PC-3 (cell line): ENCODE data around the gene SPACA5. TPM values are rescaled to one million over a fixed set of nuclear protein-coding genes. Genes with fewer than 3 reads are reported as not detected.

Experiments
- ATAC-seq: fragments of 200-7000 bp; cut with Tn5 transposase; 2 replicates; pipeline ENCODE4 v1.9.1; 2020; ENCODE audit warnings: mild to moderate bottlenecking, moderate library complexity
- BruUV-seq: library from RNA; stranded (reverse); fragments of 400-500 nt; replicated peaks from 2 replicates; lab custom pipeline; 2021; lab: Mats Ljungman, UMichigan
- CTCF ChIA-PET: fragments of 300-600 bp; sonication (Branson Sonifier 250); formaldehyde crosslinking; loops from one replicate; lab custom pipeline; 2022; ENCODE audit warnings: antibody characterized with exemption; lab: Charles Lee
- POLR2A ChIA-PET: fragments of 300-600 bp; sonication (Branson Sonifier 250); formaldehyde crosslinking; loops from one replicate; lab custom pipeline; 2022; ENCODE audit warnings: antibody characterized with exemption; ENCODE audit not compliant: unreplicated experiment; lab: Charles Lee
- DNase-seq: peaks from one replicate; pipeline ENCODE4 v3.0.0-alpha.2; 2015
- H2AFZ ChIP-seq: fragments of 300-600 bp; sonication (generic); 2 replicates; pipeline ENCODE4 v1.6.0; 2016; ENCODE audit warnings: antibody characterized with exemption, low read length
- H3F3A ChIP-seq: fragments of 300-600 bp; sonication (generic); one replicate; pipeline ENCODE4 v1.6.0; 2017; ENCODE audit warnings: antibody characterized with exemption, low read length, control low read depth, mild to moderate bottlenecking; ENCODE audit not compliant: unreplicated experiment
- H3K27ac ChIP-seq: fragments of 300-600 bp; sonication (generic); 2 replicates; pipeline ENCODE4 v1.5.1; 2016; ENCODE audit warnings: mild to moderate bottlenecking, low read length
- H3K27me3 ChIP-seq: fragments of 300-600 bp; sonication (generic); 2 replicates; pipeline ENCODE4 v1.6.1; 2016; ENCODE audit warnings: low read length, mixed read lengths
- H3K36me3 ChIP-seq: fragments of 300-600 bp; sonication (generic); 2 replicates; pipeline ENCODE4 v1.6.1; 2016; ENCODE audit warnings: low read depth, mixed run types, low read length, mixed read lengths
- H3K4me1 ChIP-seq: fragments of 300-600 bp; sonication (generic); 2 replicates; pipeline ENCODE4 v1.5.1; 2016; ENCODE audit warnings: low read length; ENCODE audit not compliant: insufficient read depth
- H3K4me2 ChIP-seq: fragments of 300-600 bp; sonication (generic); 2 replicates; pipeline ENCODE4 v1.6.0; 2016; ENCODE audit warnings: low read length
- H3K4me3 ChIP-seq: fragments of 300-600 bp; sonication (generic); 2 replicates; pipeline ENCODE4 v1.5.1; 2016; ENCODE audit warnings: mild to moderate bottlenecking, low read length, mixed read lengths
- H3K79me2 ChIP-seq: fragments of 300-600 bp; sonication (generic); 2 replicates; pipeline ENCODE4 v1.6.1; 2017; ENCODE audit warnings: low read length, mixed read lengths
- H3K9ac ChIP-seq: fragments of 300-600 bp; sonication (generic); 2 replicates; pipeline ENCODE4 v1.6.0; 2016; ENCODE audit warnings: mild to moderate bottlenecking, low read length
- H3K9me2 ChIP-seq: fragments of 300-600 bp; sonication (generic); replicated peaks from 2 replicates; pipeline ENCODE4 v1.6.1; 2016; ENCODE audit warnings: mixed run types, low read length, mixed read lengths
- H3K9me3 ChIP-seq: fragments of 300-600 bp; sonication (generic); 2 replicates; pipeline ENCODE4 v1.6.1; 2016; ENCODE audit warnings: low read length, mixed read lengths
- H4K20me1 ChIP-seq: fragments of 300-600 bp; sonication (generic); 2 replicates; pipeline ENCODE4 v1.6.1; 2016; ENCODE audit warnings: low read length, mixed read lengths
- EZH2 ChIP-seq: fragments of 300-600 bp; sonication (generic); IDR thresholded peaks from one replicate; pipeline ENCODE4 v1.6.1; 2017; ENCODE audit warnings: antibody characterized with exemption, mild to moderate bottlenecking, low read length; ENCODE audit not compliant: unreplicated experiment
- EZH2phosphoT487 ChIP-seq: fragments of 300-600 bp; sonication (generic); IDR thresholded peaks from 2 replicates; pipeline ENCODE4 v1.6.1; 2018; ENCODE audit warnings: mild to moderate bottlenecking, antibody characterized with exemption, low read length, borderline replicate concordance
- intact Hi-C: fragments of 100-400 bp; cut with micrococcal nuclease; formaldehyde crosslinking; loops from 2 replicates; pipeline ENCODE4 v1.9.0; 2023
- total RNA-seq: library from RNA; depleted of rRNA; stranded (reverse); fragments of >200 nt; gene quantifications from 2 replicates; pipeline ENCODE4 v1.2.3, GENCODE V29; 2014
- TF ChIP-seq, protein P1 (sequence below): fragments of 300-600 bp; sonication (generic); conservative IDR thresholded peaks from 2 replicates; pipeline ENCODE4 v1.5.1; 2017; ENCODE audit warnings: antibody characterized with exemption, low read depth, mild to moderate bottlenecking, low read length

Gene SPACA5
- total RNA-seq, 1 experiment from 2014 or later = not detected

DNA sequence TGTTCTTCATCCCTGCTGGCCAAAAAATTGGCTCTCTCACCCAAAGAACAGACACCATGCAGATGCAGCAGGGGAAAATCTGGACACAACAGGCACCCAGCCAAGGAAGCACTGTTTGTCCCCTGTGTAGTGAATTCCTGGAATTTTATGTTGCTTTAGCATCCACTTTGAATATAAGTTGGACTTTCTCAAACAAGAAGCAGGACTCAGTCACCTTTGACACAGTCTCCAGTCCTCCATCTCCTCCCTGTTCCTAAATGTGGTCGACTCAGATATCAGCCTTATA, 14.8 kb upstream of the SPACA5 start:
- Histone ChIP-seq H3K9ac (no peak overlapping the region), H3K27me3 (no peaks in the 10 kb centered on the region), H3K9me2 (no peaks in the 10 kb centered on the region), H3K36me3 (peaks cover 48% of the 10 kb centered on the region), H3K9me3 (0 out of 2 replicates have a peak, but pooled peaks cover 6% of the 10 kb centered on the region), H3K4me2 (no peak overlapping the region), H3K4me3 (no peak overlapping the region), H4K20me1 (no peaks in the 10 kb centered on the region), H3K27ac (no peak overlapping the region), H3K4me1 (no peaks in the 10 kb centered on the region), H2AFZ (no peak overlapping the region), H3F3A (no peaks in the 10 kb centered on the region), H3K79me2 (no peaks in the 10 kb centered on the region)
- no TSS peak for BruUV-seq
- intact Hi-C loops = no loop called here
- ChIA-PET CTCF (no interaction called here), POLR2A (no interaction called here)
- DNase-seq (no peak), ATAC-seq (no peak)
- no peak for TF ChIP-seq EZH2
- no peak for TF ChIP-seq EZH2phosphoT487
- TF ChIP-seq, protein P1, sequence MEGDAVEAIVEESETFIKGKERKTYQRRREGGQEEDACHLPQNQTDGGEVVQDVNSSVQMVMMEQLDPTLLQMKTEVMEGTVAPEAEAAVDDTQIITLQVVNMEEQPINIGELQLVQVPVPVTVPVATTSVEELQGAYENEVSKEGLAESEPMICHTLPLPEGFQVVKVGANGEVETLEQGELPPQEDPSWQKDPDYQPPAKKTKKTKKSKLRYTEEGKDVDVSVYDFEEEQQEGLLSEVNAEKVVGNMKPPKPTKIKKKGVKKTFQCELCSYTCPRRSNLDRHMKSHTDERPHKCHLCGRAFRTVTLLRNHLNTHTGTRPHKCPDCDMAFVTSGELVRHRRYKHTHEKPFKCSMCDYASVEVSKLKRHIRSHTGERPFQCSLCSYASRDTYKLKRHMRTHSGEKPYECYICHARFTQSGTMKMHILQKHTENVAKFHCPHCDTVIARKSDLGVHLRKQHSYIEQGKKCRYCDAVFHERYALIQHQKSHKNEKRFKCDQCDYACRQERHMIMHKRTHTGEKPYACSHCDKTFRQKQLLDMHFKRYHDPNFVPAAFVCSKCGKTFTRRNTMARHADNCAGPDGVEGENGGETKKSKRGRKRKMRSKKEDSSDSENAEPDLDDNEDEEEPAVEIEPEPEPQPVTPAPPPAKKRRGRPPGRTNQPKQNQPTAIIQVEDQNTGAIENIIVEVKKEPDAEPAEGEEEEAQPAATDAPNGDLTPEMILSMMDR = no peak

DNA sequence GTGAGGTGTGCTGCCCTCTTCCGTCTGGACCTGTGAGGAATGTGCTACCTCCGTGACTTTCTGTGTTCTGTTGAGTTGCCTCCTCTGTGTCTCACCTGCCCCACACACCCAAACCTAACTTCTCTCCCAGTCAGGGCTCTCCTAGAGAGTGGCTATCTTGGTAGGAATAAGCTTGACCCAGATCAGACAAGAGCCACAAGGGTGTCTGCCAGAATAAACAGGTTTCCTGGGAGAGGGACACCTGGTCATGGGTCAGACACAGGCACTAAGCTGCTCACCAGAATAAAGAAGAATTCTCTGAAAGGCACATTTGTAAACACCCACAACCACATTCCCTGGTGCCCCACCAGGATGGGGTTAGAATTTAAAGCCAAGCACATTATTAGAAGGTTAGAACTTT, 14.1 kb upstream of the SPACA5 start:
- BruUV-seq = no TSS peak
- POLR2A ChIA-PET = no interaction called here
- TF ChIP-seq, protein P1 = no peak
- no peak for TF ChIP-seq EZH2phosphoT487
- no peak for TF ChIP-seq EZH2
- Histone ChIP-seq H3K4me3 (no peak overlapping the region), H3F3A (no peaks in the 10 kb centered on the region), H3K27ac (no peak overlapping the region), H3K4me1 (no peaks in the 10 kb centered on the region), H3K9me3 (0 out of 2 replicates have a peak, but pooled peaks cover 6% of the 10 kb centered on the region), H3K79me2 (no peaks in the 10 kb centered on the region), H3K36me3 (peaks cover 41% of the 10 kb centered on the region), H3K9ac (no peak overlapping the region), H2AFZ (no peak overlapping the region), H3K27me3 (no peaks in the 10 kb centered on the region), H3K4me2 (no peak overlapping the region), H3K9me2 (no peaks in the 10 kb centered on the region), H4K20me1 (no peaks in the 10 kb centered on the region)
- DNase-seq (no peak), ATAC-seq (no peak)
- CTCF ChIA-PET = no interaction called here
- intact Hi-C loops = no loop called here

DNA sequence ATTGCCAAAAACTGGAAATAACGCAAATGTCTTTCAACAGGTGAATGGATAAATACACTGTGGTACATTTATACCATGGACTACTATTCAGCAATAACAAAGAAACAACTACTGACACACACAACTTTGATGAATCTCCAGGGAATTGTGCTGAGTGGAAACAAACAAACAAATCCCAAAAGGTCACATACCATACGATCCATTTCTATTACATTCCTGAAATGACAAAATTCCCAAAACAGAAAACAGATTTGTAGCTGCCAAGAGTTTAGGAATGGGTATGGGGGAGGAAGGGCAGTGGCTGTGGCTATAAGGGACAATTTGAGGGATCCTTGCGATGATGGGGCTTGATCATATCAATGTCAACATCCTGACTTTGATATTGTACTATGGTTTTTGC, 5.5 kb upstream of the SPACA5 start:
- ATAC-seq = no peak
- CTCF ChIA-PET = no interaction called here
- Histone ChIP-seq H3K4me2 (no peak overlapping the region), H3K27me3 (no peaks in the 10 kb centered on the region), H3K4me3 (no peak overlapping the region), H3K9ac (no peak overlapping the region), H3K36me3 (peaks cover 7% of the 10 kb centered on the region; the same call in 1 of the 2 replicates), H4K20me1 (no peaks in the 10 kb centered on the region), H3K27ac (no peak overlapping the region), H3F3A (no peaks in the 10 kb centered on the region), H3K4me1 (no peaks in the 10 kb centered on the region), H3K9me3 (no peaks in the 10 kb centered on the region), H2AFZ (no peak overlapping the region), H3K9me2 (no peaks in the 10 kb centered on the region), H3K79me2 (peaks cover 14% of the 10 kb centered on the region; the same call in 1 of the 2 replicates)
- POLR2A ChIA-PET = no interaction called here
- no peak for TF ChIP-seq EZH2
- DNase-seq = no peak
- no TSS peak for BruUV-seq
- intact Hi-C loops = no loop called here
